Hepatic stellate cell (primary cell): ENCODE data around the gene MYEOV.
A peak's percentile ranks its signal among the peaks of the same experiment; 100 is the strongest.

ENCODE experiments used
- DNase-seq: peaks from one replicate; pipeline ENCODE4 v3.0.0; 2011; ENCODE audit warnings: low spot score

Gene MYEOV

GRCh38 chr11:69301455-69302401, 7.8 kb downstream of the MYEOV start:
- DNase-seq, result peak; percentile 98

GRCh38 chr11:69302447-69303020, 8.6 kb downstream of the MYEOV start:
- no peak for DNase-seq

GRCh38 chr11:69303427-69303826, 9.5 kb downstream of the MYEOV start:
- no peak for DNase-seq

GRCh38 chr11:69304258-69304657, 10.3 kb downstream of the MYEOV start:
- no peak for DNase-seq

GRCh38 chr11:69304686-69305085, 10.7 kb downstream of the MYEOV start:
- no peak for DNase-seq

- DNase-seq, result no peak
Observed at GRCh38 chr11:69305885-69306540, 12.1 kb downstream of the MYEOV start.

- no peak for DNase-seq
Observed at GRCh38 chr11:69306821-69307220, 12.9 kb downstream of the MYEOV start.

- DNase-seq, result no peak
Observed at GRCh38 chr11:69307421-69307820, 13.5 kb downstream of the MYEOV start.

GRCh38 chr11:69307871-69308431, 14.0 kb downstream of the MYEOV start:
- DNase-seq, result no peak

- DNase-seq, result no peak
Observed at GRCh38 chr11:69308491-69308911, 14.5 kb downstream of the MYEOV start.

- no peak for DNase-seq
Observed at GRCh38 chr11:69308936-69309615, 15.1 kb downstream of the MYEOV start.

GRCh38 chr11:69309631-69310280, 15.8 kb downstream of the MYEOV start:
- peak; percentile 61 for DNase-seq

- DNase-seq, result no peak
Observed at GRCh38 chr11:69310351-69310750, 16.4 kb downstream of the MYEOV start.

- DNase-seq, result no peak
Observed at GRCh38 chr11:69310934-69311766, 17.2 kb downstream of the MYEOV start.

- DNase-seq, result no peak
Observed at GRCh38 chr11:69311767-69312385, 17.9 kb downstream of the MYEOV start.

- no peak for DNase-seq
Observed at GRCh38 chr11:69312453-69313404, 18.8 kb downstream of the MYEOV start.

GRCh38 chr11:69313992-69314391, 20.0 kb downstream of the MYEOV start:
- DNase-seq, result no peak

GRCh38 chr11:69314555-69314954, 20.6 kb downstream of the MYEOV start:
- DNase-seq, result no peak

GRCh38 chr11:69316956-69317355, 23.0 kb downstream of the MYEOV start:
- DNase-seq, result no peak
